Neuronal stem cell (in vitro differentiated cells): ENCODE data around the gene UQCRC2.
A peak's percentile ranks its signal among the peaks of the same experiment; 100 is the strongest.

Experiments used
- DNase-seq: peaks from one replicate; pipeline ENCODE4 v3.0.0-alpha.2; 2013; ENCODE audit warnings: low spot score
- H2AFZ ChIP-seq: one replicate; pipeline ENCODE4 v1.6.1; 2013; ENCODE audit warnings: mild to moderate bottlenecking, low read length, inconsistent platforms
- H2AK5ac ChIP-seq: 2 replicates; pipeline ENCODE4 v1.6.1; 2013; ENCODE audit warnings: low read depth, mild to moderate bottlenecking, inconsistent platforms, low read length, moderate library complexity, mixed read lengths
- H2BK120ac ChIP-seq: 2 replicates; pipeline ENCODE4 v1.6.1; 2013; ENCODE audit warnings: low read depth, mild to moderate bottlenecking, inconsistent platforms, low read length, moderate library complexity, mixed read lengths
- H2BK12ac ChIP-seq: one replicate; pipeline ENCODE4 v1.6.1; 2013; ENCODE audit warnings: low read length, inconsistent platforms
- H2BK15ac ChIP-seq: 2 replicates; pipeline ENCODE4 v1.6.1; 2013; ENCODE audit warnings: mild to moderate bottlenecking, low read length, inconsistent platforms, mixed read lengths
- H2BK5ac ChIP-seq: one replicate; pipeline ENCODE4 v1.6.1; 2013; ENCODE audit warnings: inconsistent platforms, mild to moderate bottlenecking, low read length, moderate library complexity
- H3K14ac ChIP-seq: one replicate; pipeline ENCODE4 v1.6.1; 2013; ENCODE audit warnings: low read length, inconsistent platforms
- H3K18ac ChIP-seq: 2 replicates; pipeline ENCODE4 v1.6.1; 2013; ENCODE audit warnings: low read length, inconsistent platforms
- H3K23ac ChIP-seq: 2 replicates; pipeline ENCODE4 v1.6.1; 2013; ENCODE audit warnings: low read depth, mild to moderate bottlenecking, mixed read lengths, low read length, inconsistent platforms; ENCODE audit not compliant: poor library complexity
- H3K27ac ChIP-seq: replicated peaks from 3 replicates; pipeline ENCODE4 v1.5.1; 2013; ENCODE audit warnings: low read length, inconsistent platforms
- H3K27me3 ChIP-seq, 3 experiments: 2 replicates each; pipeline ENCODE4 v1.6.1; 2013; ENCODE audit warnings: low read length in 3 of 3, mild to moderate bottlenecking in 2 of 3, inconsistent platforms in 1 of 3, low read depth in 1 of 3, mixed read lengths in 1 of 3, moderate library complexity in 1 of 3; ENCODE audit not compliant: control insufficient read depth in 3 of 3, insufficient read depth in 3 of 3
- H3K36me3 ChIP-seq, 2 donors: replicated peaks in 1 of 2; 2 replicates each; pipeline ENCODE4 v1.6.1; 2013; ENCODE audit warnings: low read length in 2 of 2; ENCODE audit not compliant: control insufficient read depth in 2 of 2, insufficient read depth in 2 of 2
- H3K4ac ChIP-seq: 2 replicates; pipeline ENCODE4 v1.6.1; 2013; ENCODE audit warnings: inconsistent platforms, mild to moderate bottlenecking, low read length, moderate library complexity
- H3K4me1 ChIP-seq, 2 donors: 1 replicate in 1 of 2; 2 replicates in 1 of 2; pipeline ENCODE4 v1.6.1; 2013; ENCODE audit warnings: low read length in 2 of 2, low read depth in 1 of 2; ENCODE audit not compliant: control insufficient read depth in 2 of 2, insufficient read depth in 1 of 2
- H3K4me2 ChIP-seq: one replicate; pipeline ENCODE4 v1.6.1; 2013; ENCODE audit warnings: mild to moderate bottlenecking, low read length, inconsistent platforms; ENCODE audit not compliant: insufficient read depth, poor library complexity, severe bottlenecking
- H3K4me3 ChIP-seq, 2 donors: 2 replicates each; pipeline ENCODE4 v1.5.1; 2013; ENCODE audit warnings: low read length in 2 of 2, mild to moderate bottlenecking in 2 of 2, inconsistent platforms in 1 of 2, moderate library complexity in 1 of 2
- H3K79me1 ChIP-seq: one replicate; pipeline ENCODE4 v1.6.1; 2013; ENCODE audit warnings: low read depth, mild to moderate bottlenecking, inconsistent platforms, low read length, moderate library complexity
- H3K9ac ChIP-seq: one replicate; pipeline ENCODE4 v1.6.1; 2013; ENCODE audit warnings: mild to moderate bottlenecking, low read depth, low read length, inconsistent platforms; ENCODE audit not compliant: poor library complexity
- H3K9me3 ChIP-seq, 2 donors: replicated peaks in 1 of 2; 2 replicates each; pipeline versions ENCODE3 to v1.6.1; 2013; ENCODE audit warnings: low read length in 2 of 2, mild to moderate bottlenecking in 2 of 2, inconsistent platforms in 1 of 2, low read depth in 1 of 2, mixed read lengths in 1 of 2, moderate library complexity in 1 of 2; ENCODE audit not compliant: control insufficient read depth in 2 of 2, insufficient read depth in 1 of 2
- H4K8ac ChIP-seq: one replicate; pipeline ENCODE4 v1.6.1; 2013; ENCODE audit warnings: low read depth, mild to moderate bottlenecking, inconsistent platforms, low read length, moderate library complexity
- H4K91ac ChIP-seq: one replicate; pipeline ENCODE4 v1.6.1; 2013; ENCODE audit warnings: low read length, low read depth, mild to moderate bottlenecking, inconsistent platforms; ENCODE audit not compliant: poor library complexity
- WGBS, 2 donors: extraction: QIAGEN DNeasy Blood & Tissue Kit; methylation state at CpG; one replicate each; pipeline ENCODE4 v1.1.7; 2013; ENCODE audit warnings: missing lambda C conversion rate in 2 of 2, mixed read lengths in 1 of 2; ENCODE audit not compliant: insufficient read length in 2 of 2, insufficient replicate concordance in 1 of 2; ENCODE audit errors: extremely low coverage in 2 of 2; 5-methylcytosine and 5-hydroxymethylcytosine counted together

Gene UQCRC2

DNA sequence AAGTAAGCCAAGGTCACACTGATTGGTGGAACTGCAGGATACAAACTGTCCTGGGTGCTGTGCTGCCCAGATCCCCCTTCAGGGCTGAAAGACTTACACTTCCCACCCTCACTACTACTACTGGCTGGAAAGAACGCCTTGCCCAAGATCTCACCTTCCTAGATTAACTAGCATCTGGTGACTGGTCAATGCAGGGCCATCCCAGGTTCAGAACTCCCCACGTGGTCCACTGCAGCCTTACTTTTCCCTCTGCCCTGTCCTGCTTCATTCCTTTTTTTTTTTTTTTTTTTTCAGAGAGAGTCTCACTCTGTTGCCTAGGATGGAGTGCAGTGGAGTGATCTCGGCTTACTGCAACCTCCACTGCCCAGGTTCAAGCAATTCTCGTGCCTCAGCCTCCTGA, 50.0 kb downstream of the UQCRC2 start:
- peaks cover 2% of the 10 kb centered on the region for H3K79me1 ChIP-seq
- H4K8ac ChIP-seq = no peak overlapping the region
- H3K23ac ChIP-seq = no peak overlapping the region
- no peak overlapping the region for H3K9ac ChIP-seq
- H2BK15ac ChIP-seq = no peak overlapping the region
- no peak overlapping the region for H2BK120ac ChIP-seq
- no peak overlapping the region for H2BK12ac ChIP-seq
- H3K4me1 ChIP-seq = peaks cover 3 to 5% of the 10 kb centered on the region in 2 donors
- H2AFZ ChIP-seq = no peak overlapping the region
- no peak for DNase-seq
- H3K18ac ChIP-seq = no peak overlapping the region
- H3K27ac ChIP-seq = no peak overlapping the region
- no peaks in the 10 kb centered on the region for H3K36me3 ChIP-seq
- H3K9me3 ChIP-seq = no peaks in the 10 kb centered on the region
- H3K14ac ChIP-seq = no peak overlapping the region
- H2BK5ac ChIP-seq = no peak overlapping the region
- H3K4me2 ChIP-seq = no peak overlapping the region
- H3K4me3 ChIP-seq = no peak overlapping the region
- no peak overlapping the region for H4K91ac ChIP-seq
- no peak overlapping the region for H3K4ac ChIP-seq
- WGBS, 2 donors = no CpG with 5 or more reads among the region's 4 CpGs
- no peak overlapping the region for H2AK5ac ChIP-seq
- H3K27me3 ChIP-seq = peaks cover 0 to 14% (median 0%) of the 10 kb centered on the region in 3 experiments

DNA sequence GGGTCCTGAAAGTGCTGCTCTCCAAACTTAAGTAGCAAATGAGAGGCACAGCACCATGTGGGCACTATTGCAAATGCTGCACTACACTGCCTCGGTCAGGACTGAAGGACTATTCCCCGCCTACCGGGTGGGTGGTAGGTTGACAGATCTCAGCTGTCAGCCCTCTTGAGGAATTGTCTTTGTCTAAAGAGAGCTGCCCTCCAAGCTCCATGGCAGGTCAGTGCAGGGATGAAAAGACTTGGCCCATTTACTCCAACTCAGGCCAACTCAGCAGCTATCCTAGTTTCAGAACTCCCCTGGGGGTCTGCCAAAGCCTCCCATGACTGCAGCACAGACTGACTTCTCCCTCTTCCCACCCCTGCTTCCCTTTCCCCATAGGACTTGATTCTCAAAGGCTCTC, 51.2 kb downstream of the UQCRC2 start:
- peaks cover 2% of the 10 kb centered on the region for H3K79me1 ChIP-seq
- H3K18ac ChIP-seq = no peak overlapping the region
- H4K91ac ChIP-seq = no peak overlapping the region
- WGBS, 2 donors = no CpG with 5 or more reads among the region's 3 CpGs
- no peak for DNase-seq
- H3K4me3 ChIP-seq = no peak overlapping the region
- H2BK15ac ChIP-seq = no peak overlapping the region
- H2BK12ac ChIP-seq = no peak overlapping the region
- H3K14ac ChIP-seq = no peak overlapping the region
- no peak overlapping the region for H2BK120ac ChIP-seq
- no peak overlapping the region for H3K9ac ChIP-seq
- H3K36me3 ChIP-seq = no peaks in the 10 kb centered on the region
- H3K9me3 ChIP-seq = no peaks in the 10 kb centered on the region
- H3K27ac ChIP-seq = no peak overlapping the region
- H3K4me2 ChIP-seq = no peak overlapping the region
- H3K23ac ChIP-seq = no peak overlapping the region
- peaks cover 0 to 14% (median 0%) of the 10 kb centered on the region in 3 experiments for H3K27me3 ChIP-seq
- no peak overlapping the region for H4K8ac ChIP-seq
- no peak overlapping the region for H2BK5ac ChIP-seq
- H2AK5ac ChIP-seq = no peak overlapping the region
- peaks cover 3 to 5% of the 10 kb centered on the region in 2 donors for H3K4me1 ChIP-seq
- H2AFZ ChIP-seq = no peak overlapping the region
- no peak overlapping the region for H3K4ac ChIP-seq

DNA sequence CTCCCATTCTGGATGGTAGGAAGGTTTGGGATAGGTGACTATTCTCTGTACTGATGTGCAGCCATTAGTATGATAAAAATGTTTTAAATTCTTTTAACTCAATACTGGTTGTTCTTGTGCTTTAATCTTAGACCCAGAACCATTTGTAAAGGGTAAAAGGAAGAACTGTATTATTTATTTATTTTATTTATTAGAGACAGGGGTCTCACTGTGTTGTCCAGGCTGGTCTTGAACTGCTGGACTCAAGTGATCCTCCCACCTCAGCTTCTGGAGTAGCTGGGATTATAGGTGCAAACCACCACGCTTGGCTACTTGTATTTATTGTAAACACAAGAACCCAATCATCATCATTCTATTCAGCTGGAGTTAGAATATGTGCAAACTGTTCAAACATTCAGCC, 52.6 kb downstream of the UQCRC2 start:
- H2BK15ac ChIP-seq = no peak overlapping the region
- no peak overlapping the region for H3K18ac ChIP-seq
- H2BK12ac ChIP-seq = no peak overlapping the region
- peaks cover 3 to 5% of the 10 kb centered on the region in 2 donors for H3K4me1 ChIP-seq
- H3K36me3 ChIP-seq = no peaks in the 10 kb centered on the region
- peaks cover 0 to 14% (median 0%) of the 10 kb centered on the region in 3 experiments for H3K27me3 ChIP-seq
- no peak overlapping the region for H2BK5ac ChIP-seq
- DNase-seq = no peak
- peaks cover 2% of the 10 kb centered on the region for H3K79me1 ChIP-seq
- no peak overlapping the region for H3K4ac ChIP-seq
- H3K4me2 ChIP-seq = no peak overlapping the region
- no peak overlapping the region for H3K4me3 ChIP-seq
- H2AFZ ChIP-seq = no peak overlapping the region
- no peaks in the 10 kb centered on the region for H3K9me3 ChIP-seq
- H3K14ac ChIP-seq = no peak overlapping the region
- no peak overlapping the region for H2AK5ac ChIP-seq
- H3K9ac ChIP-seq = no peak overlapping the region
- no peak overlapping the region for H4K91ac ChIP-seq
- H3K27ac ChIP-seq = no peak overlapping the region
- no peak overlapping the region for H3K23ac ChIP-seq
- H2BK120ac ChIP-seq = no peak overlapping the region
- H4K8ac ChIP-seq = no peak overlapping the region
- WGBS, 2 donors = no CpG with 5 or more reads among the region's 1 CpG

DNA sequence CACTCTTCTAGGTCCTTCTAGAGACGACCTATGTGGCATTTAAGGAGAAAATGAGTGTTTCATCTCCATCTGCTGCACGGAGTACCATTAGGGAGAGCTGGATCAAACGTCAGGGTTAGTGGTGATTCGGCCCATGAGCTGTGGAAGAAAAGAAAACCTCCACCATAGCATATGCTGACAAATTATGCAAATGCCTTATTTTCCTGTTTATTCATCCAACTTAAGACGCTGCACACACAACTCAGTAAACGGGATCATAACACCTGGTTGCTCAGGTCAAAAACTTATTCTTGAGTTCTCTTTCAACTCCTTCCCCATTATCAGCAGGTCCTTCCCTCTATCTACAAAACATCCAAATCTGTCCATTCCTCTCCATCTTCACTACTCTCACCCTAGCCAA, 53.5 kb downstream of the UQCRC2 start:
- no peak overlapping the region for H3K27ac ChIP-seq
- WGBS, 2 donors = no CpG with 5 or more reads among the region's 6 CpGs

More for the DNA sequence above, 53.5 kb downstream of the UQCRC2 start:
- no peaks in the 10 kb centered on the region for H3K36me3 ChIP-seq
- no peak overlapping the region for H3K14ac ChIP-seq
- peaks cover 0 to 14% (median 0%) of the 10 kb centered on the region in 3 experiments for H3K27me3 ChIP-seq
- H3K4me2 ChIP-seq = peak overlapping the region; percentile 92
- H2AFZ ChIP-seq = peak overlapping the region; percentile 100
- no peak overlapping the region for H3K9ac ChIP-seq
- peaks cover 2% of the 10 kb centered on the region for H3K79me1 ChIP-seq
- H4K91ac ChIP-seq = no peak overlapping the region
- H3K18ac ChIP-seq = no peak overlapping the region
- no peak overlapping the region for H3K4ac ChIP-seq
- peaks cover 0 to 5% of the 10 kb centered on the region in 2 donors for H3K4me1 ChIP-seq
- H3K9me3 ChIP-seq = no peaks in the 10 kb centered on the region
- H2AK5ac ChIP-seq = no peak overlapping the region
- no peak overlapping the region for H2BK5ac ChIP-seq
- H3K23ac ChIP-seq = no peak overlapping the region
- H4K8ac ChIP-seq = no peak overlapping the region
- no peak for DNase-seq
- no peak overlapping the region for H2BK15ac ChIP-seq
- no peak overlapping the region for H2BK12ac ChIP-seq
- H3K4me3 ChIP-seq = peak overlapping the region in 1 of 2 donors; percentile 90
- H2BK120ac ChIP-seq = no peak overlapping the region
